ENCODE results near the gene AKAP6. TPM values are rescaled to one million over a fixed set of nuclear protein-coding genes. Genes with fewer than 3 reads are reported as not detected.

AKAP6 gene
- total RNA-seq, 1 donor from 2014 or later: 2.8 TPM

DNA sequence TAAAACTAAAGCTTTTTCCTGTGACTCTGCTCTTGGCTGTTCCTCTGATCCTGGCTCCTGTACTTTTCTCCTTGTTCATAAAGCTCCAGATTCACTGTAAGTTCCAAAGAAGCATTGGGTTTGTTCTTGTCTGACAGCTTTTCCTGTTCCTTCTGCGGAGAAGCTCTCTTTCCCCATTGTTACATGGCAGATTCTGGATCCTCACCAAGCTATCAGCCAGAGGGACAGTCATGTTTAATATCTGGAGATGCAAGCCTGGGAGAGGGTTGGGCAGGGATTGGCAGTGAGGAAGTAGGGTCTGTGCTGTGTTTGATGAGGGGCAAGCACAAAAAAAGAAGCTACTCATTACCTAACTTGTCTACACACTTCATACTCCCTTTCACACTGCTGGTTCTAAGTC, 107.9 kb downstream of the AKAP6 start:
- no peak overlapping the region for H3K4me3 Mint-ChIP-seq (ENCODE audit: unreplicated experiment)
- no peak for FAIRE-seq
- H3K4me1 ChIP-seq (ENCODE audit: insufficient read depth, low read length): no peaks in the 10 kb centered on the region
- H3K36me3 Mint-ChIP-seq (ENCODE audit: low read depth, unreplicated experiment): peaks cover 1% of the 10 kb centered on the region
- no peak for DNase-seq (ENCODE audit: low read depth)
- no peaks in the 10 kb centered on the region for H3K79me2 ChIP-seq (ENCODE audit: insufficient read depth, low read length)
- H4K20me1 ChIP-seq (ENCODE audit: insufficient read depth, low read length): no peaks in the 10 kb centered on the region
- no peaks in the 10 kb centered on the region for H3K9me3 Mint-ChIP-seq (ENCODE audit: unreplicated experiment)
- TF ChIP-seq, protein P1, sequence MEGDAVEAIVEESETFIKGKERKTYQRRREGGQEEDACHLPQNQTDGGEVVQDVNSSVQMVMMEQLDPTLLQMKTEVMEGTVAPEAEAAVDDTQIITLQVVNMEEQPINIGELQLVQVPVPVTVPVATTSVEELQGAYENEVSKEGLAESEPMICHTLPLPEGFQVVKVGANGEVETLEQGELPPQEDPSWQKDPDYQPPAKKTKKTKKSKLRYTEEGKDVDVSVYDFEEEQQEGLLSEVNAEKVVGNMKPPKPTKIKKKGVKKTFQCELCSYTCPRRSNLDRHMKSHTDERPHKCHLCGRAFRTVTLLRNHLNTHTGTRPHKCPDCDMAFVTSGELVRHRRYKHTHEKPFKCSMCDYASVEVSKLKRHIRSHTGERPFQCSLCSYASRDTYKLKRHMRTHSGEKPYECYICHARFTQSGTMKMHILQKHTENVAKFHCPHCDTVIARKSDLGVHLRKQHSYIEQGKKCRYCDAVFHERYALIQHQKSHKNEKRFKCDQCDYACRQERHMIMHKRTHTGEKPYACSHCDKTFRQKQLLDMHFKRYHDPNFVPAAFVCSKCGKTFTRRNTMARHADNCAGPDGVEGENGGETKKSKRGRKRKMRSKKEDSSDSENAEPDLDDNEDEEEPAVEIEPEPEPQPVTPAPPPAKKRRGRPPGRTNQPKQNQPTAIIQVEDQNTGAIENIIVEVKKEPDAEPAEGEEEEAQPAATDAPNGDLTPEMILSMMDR (IDR thresholded peaks at IDR 0.05; ENCODE audit: insufficient read depth, low read depth, low read length): no peak
- TF ChIP-seq EZH2 (IDR thresholded peaks at IDR 0.05; ENCODE audit: insufficient read depth, low read length): no peak
- no peaks in the 10 kb centered on the region for H3K27me3 ChIP-seq (ENCODE audit: insufficient read depth, low read length)
- no peak overlapping the region for H3K27ac Mint-ChIP-seq (ENCODE audit: unreplicated experiment)
- no peaks in the 10 kb centered on the region for H3K9me3 ChIP-seq (ENCODE audit: insufficient read depth, low read depth, low read length)
- no peak overlapping the region for H3K4me3 ChIP-seq (ENCODE audit: insufficient read depth, low read depth, low read length)
- H3K27me3 Mint-ChIP-seq (ENCODE audit: low read depth, unreplicated experiment): no peaks in the 10 kb centered on the region
- no peak overlapping the region for H2AFZ ChIP-seq (ENCODE audit: low read depth, low read length)
- no peak overlapping the region for H3K27ac ChIP-seq (ENCODE audit: low read depth, low read length)
- no peaks in the 10 kb centered on the region for H3K4me1 Mint-ChIP-seq (ENCODE audit: low read depth, unreplicated experiment)
- no peak overlapping the region for H3K9ac ChIP-seq (ENCODE audit: low read length)
- H3K36me3 ChIP-seq (ENCODE audit: insufficient read depth, low read length): no peaks in the 10 kb centered on the region
- H3K4me2 ChIP-seq (ENCODE audit: low read length): no peak overlapping the region

DNA sequence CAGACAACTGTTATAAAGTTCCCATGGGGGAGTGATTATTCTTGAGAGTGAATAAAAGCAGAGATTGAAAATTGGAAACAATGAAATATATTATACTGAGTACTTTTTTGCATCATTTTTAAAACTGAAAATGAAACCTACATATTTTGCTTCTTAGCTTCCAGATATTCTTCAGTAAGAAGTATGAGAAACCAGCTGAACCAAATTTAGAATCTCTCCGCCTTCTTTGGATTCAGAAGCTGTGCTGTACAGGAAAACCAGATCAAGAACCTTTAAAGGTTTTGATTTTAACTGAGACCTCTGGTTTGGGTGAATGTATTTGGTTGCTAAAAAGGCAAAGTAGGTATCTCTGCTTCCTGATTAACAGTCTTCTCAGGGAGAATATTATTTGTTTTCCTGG, 109.4 kb downstream of the AKAP6 start:
- H3K27me3 ChIP-seq (ENCODE audit: insufficient read depth, low read length): no peaks in the 10 kb centered on the region
- DNase-seq (ENCODE audit: low read depth) (no peak), FAIRE-seq (no peak)
- no peaks in the 10 kb centered on the region for H3K79me2 ChIP-seq (ENCODE audit: insufficient read depth, low read length)
- TF ChIP-seq EZH2 (IDR thresholded peaks at IDR 0.05; ENCODE audit: insufficient read depth, low read length): no peak
- TF ChIP-seq, protein P1 (IDR thresholded peaks at IDR 0.05; ENCODE audit: insufficient read depth, low read depth, low read length): no peak
- H3K9me3 ChIP-seq (ENCODE audit: insufficient read depth, low read depth, low read length): no peaks in the 10 kb centered on the region
- H3K9me3 Mint-ChIP-seq (ENCODE audit: unreplicated experiment): no peaks in the 10 kb centered on the region
- H3K27ac ChIP-seq (ENCODE audit: low read depth, low read length): no peak overlapping the region
- H3K9ac ChIP-seq (ENCODE audit: low read length): no peak overlapping the region
- H2AFZ ChIP-seq (ENCODE audit: low read depth, low read length): no peak overlapping the region
- no peaks in the 10 kb centered on the region for H3K4me1 Mint-ChIP-seq (ENCODE audit: low read depth, unreplicated experiment)
- H3K36me3 ChIP-seq (ENCODE audit: insufficient read depth, low read length): no peaks in the 10 kb centered on the region
- H3K27me3 Mint-ChIP-seq (ENCODE audit: low read depth, unreplicated experiment): no peaks in the 10 kb centered on the region
- no peak overlapping the region for H3K4me3 Mint-ChIP-seq (ENCODE audit: unreplicated experiment)
- H3K4me2 ChIP-seq (ENCODE audit: low read length): no peak overlapping the region
- peaks cover 1% of the 10 kb centered on the region for H3K36me3 Mint-ChIP-seq (ENCODE audit: low read depth, unreplicated experiment)
- no peaks in the 10 kb centered on the region for H4K20me1 ChIP-seq (ENCODE audit: insufficient read depth, low read length)
- no peak overlapping the region for H3K27ac Mint-ChIP-seq (ENCODE audit: unreplicated experiment)
- H3K4me3 ChIP-seq (ENCODE audit: insufficient read depth, low read depth, low read length): no peak overlapping the region
- no peaks in the 10 kb centered on the region for H3K4me1 ChIP-seq (ENCODE audit: insufficient read depth, low read length)

DNA sequence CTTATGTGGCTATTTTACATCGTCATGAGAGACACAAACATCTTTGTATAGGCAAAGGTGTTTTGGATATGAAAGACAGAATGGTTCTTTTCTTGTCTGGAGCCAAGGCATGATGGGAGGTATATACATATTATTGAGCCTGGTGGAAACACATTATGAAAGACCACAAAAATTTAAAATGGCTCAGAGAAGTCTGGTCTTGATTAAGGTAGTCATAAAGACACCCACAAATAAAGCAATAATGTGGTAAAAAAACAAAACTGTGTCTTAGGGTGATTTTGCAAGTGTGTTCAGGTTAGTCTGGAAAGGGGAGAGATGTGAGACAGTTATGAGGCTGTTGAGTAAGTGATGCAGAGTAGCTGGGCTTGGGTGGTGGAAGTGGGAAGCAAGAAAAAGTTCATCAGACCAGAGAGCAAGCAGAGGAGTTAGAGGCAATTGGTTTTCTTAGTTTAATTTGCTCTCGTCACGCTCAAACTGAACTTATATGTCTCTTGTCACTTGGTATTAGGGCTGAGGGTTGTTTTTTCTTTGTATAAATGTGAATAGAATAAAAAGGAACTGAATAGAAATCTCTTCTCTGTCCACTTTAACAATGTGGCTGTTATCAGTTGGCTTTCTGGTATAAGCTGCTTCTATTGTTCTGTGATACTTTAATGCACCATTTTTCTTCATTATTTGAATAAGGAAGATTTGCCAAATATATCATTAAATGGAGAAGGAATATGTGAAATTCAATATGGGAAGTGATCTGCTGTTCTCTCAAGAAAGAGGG, 115.0 kb downstream of the AKAP6 start:
- no peak overlapping the region for H3K27ac Mint-ChIP-seq (ENCODE audit: unreplicated experiment)
- Histone ChIP-seq H3K27ac (ENCODE audit: low read depth, low read length) (no peak overlapping the region), H3K36me3 (ENCODE audit: insufficient read depth, low read length) (no peaks in the 10 kb centered on the region), H2AFZ (ENCODE audit: low read depth, low read length) (no peak overlapping the region), H4K20me1 (ENCODE audit: insufficient read depth, low read length) (no peaks in the 10 kb centered on the region), H3K4me1 (ENCODE audit: insufficient read depth, low read length) (no peaks in the 10 kb centered on the region), H3K4me2 (ENCODE audit: low read length) (no peak overlapping the region), H3K79me2 (ENCODE audit: insufficient read depth, low read length) (no peaks in the 10 kb centered on the region), H3K4me3 (ENCODE audit: insufficient read depth, low read depth, low read length) (no peak overlapping the region), H3K9me3 (ENCODE audit: insufficient read depth, low read depth, low read length) (no peaks in the 10 kb centered on the region), H3K9ac (ENCODE audit: low read length) (no peak overlapping the region), H3K27me3 (ENCODE audit: insufficient read depth, low read length) (no peaks in the 10 kb centered on the region)
- TF ChIP-seq EZH2 (IDR thresholded peaks at IDR 0.05; ENCODE audit: insufficient read depth, low read length): no peak
- TF ChIP-seq, protein P1 (IDR thresholded peaks at IDR 0.05; ENCODE audit: insufficient read depth, low read depth, low read length): no peak
- no peaks in the 10 kb centered on the region for H3K4me1 Mint-ChIP-seq (ENCODE audit: low read depth, unreplicated experiment)
- DNase-seq (ENCODE audit: low read depth): no peak
- no peaks in the 10 kb centered on the region for H3K9me3 Mint-ChIP-seq (ENCODE audit: unreplicated experiment)
- no peak for FAIRE-seq
- no peaks in the 10 kb centered on the region for H3K36me3 Mint-ChIP-seq (ENCODE audit: low read depth, unreplicated experiment)
- no peak overlapping the region for H3K4me3 Mint-ChIP-seq (ENCODE audit: unreplicated experiment)
- no peaks in the 10 kb centered on the region for H3K27me3 Mint-ChIP-seq (ENCODE audit: low read depth, unreplicated experiment)
